GM19023 (cell line): Measurements from ENCODE around the gene TAS2R4.
"Not testable (repeated sequence)": the region's sequence is repeated elsewhere in the genome, so short reads cannot be mapped to it uniquely, and the experiment has no call there.

ENCODE experiments used
- ATAC-seq: cut with Tn5 transposase; IDR thresholded peaks from one replicate; pipeline ENCODE4 v1.9.1; 2021; ENCODE audit warnings: mild to moderate bottlenecking, moderate library complexity; ENCODE audit not compliant: unreplicated experiment

The TAS2R4 gene

GRCh38 chr7:141776374-141776773, at the start of gene TAS2R4:
Gene TAS2R4 (plus strand): TSS chr7:141776674. CDS start chr7:141778489, 1,815 bp downstream.
- no peak for ATAC-seq

- no peak for ATAC-seq
These were observed 47.5 kb upstream of the TAS2R4 start for GRCh38 chr7:141729020-141729419.

GRCh38 chr7:141731476-141732149, 44.9 kb upstream of the TAS2R4 start:
- ATAC-seq = no peak

GRCh38 chr7:141737118-141737835, 39.2 kb upstream of the TAS2R4 start:
- no peak for ATAC-seq

- peak; percentile 89 for ATAC-seq
These were observed 38.5 kb upstream of the TAS2R4 start, which contains the start of gene SSBP1 for GRCh38 chr7:141737836-141738591. Gene SSBP1 (plus strand): TSS chr7:141738358. CDS start chr7:141739167, 809 bp downstream.

GRCh38 chr7:141738592-141739013, 37.9 kb upstream of the TAS2R4 start:
- ATAC-seq = no peak

- no peak for ATAC-seq
These were observed 37.2 kb upstream of the TAS2R4 start for GRCh38 chr7:141739250-141739649.

- ATAC-seq = no peak
These were observed 34.2 kb upstream of the TAS2R4 start for GRCh38 chr7:141742229-141742628.

- no peak for ATAC-seq
These were observed 32.3 kb upstream of the TAS2R4 start for GRCh38 chr7:141744131-141744530.

GRCh38 chr7:141748396-141748795, 28.1 kb upstream of the TAS2R4 start:
- ATAC-seq = no peak

- ATAC-seq = not testable (repeated sequence)
These were observed 24.6 kb upstream of the TAS2R4 start for GRCh38 chr7:141751904-141752303.

GRCh38 chr7:141752634-141753033, 23.8 kb upstream of the TAS2R4 start:
- no peak for ATAC-seq

GRCh38 chr7:141754939-141755338, 21.5 kb upstream of the TAS2R4 start:
- ATAC-seq = no peak

- ATAC-seq = no peak
These were observed 12.7 kb upstream of the TAS2R4 start, which contains the start of gene TAS2R3 for GRCh38 chr7:141763797-141764196. Gene TAS2R3 (plus strand): TSS chr7:141764097. CDS start chr7:141764159, 62 bp downstream.

- not testable (repeated sequence) for ATAC-seq
These were observed 6.3 kb upstream of the TAS2R4 start for GRCh38 chr7:141770083-141770583.

GRCh38 chr7:141785706-141786552, 9.5 kb downstream of the TAS2R4 start:
- ATAC-seq = peak; percentile 45

- no peak for ATAC-seq
These were observed 11.8 kb downstream of the TAS2R4 start for GRCh38 chr7:141788296-141788695.

GRCh38 chr7:141789917-141790316, 13.4 kb downstream of the TAS2R4 start, which contains the start of gene TAS2R5:
Gene TAS2R5 (plus strand): TSS chr7:141790217. CDS start chr7:141790362, 145 bp downstream.
- no peak for ATAC-seq

GRCh38 chr7:141792526-141792925, 16.1 kb downstream of the TAS2R4 start:
- no peak for ATAC-seq

GRCh38 chr7:141820067-141820466, 43.6 kb downstream of the TAS2R4 start:
- ATAC-seq = no peak
